HEK293 (cell line): Measurements from ENCODE around the gene ERG.

ENCODE experiments used
- CTCF ChIA-PET: fragments of 350-600 bp; formaldehyde crosslinking; extraction: SDS; loops from one replicate; lab custom pipeline; 2021; ENCODE audit warnings: antibody characterized with exemption; lab: Yijun Ruan, JAX
- POLR2A ChIA-PET: fragments of 300-600 bp; formaldehyde crosslinking; extraction: SDS; loops from one replicate; lab custom pipeline; 2020; ENCODE audit warnings: antibody characterized with exemption, inconsistent platforms; lab: Yijun Ruan, JAX
- H3K27ac ChIP-seq: fragments of 200-500 bp; sonication (Bioruptor generic); 2 replicates; pipeline ENCODE4 v1.5.1; 2014; ENCODE audit warnings: low read depth, low read length, control low read depth, inconsistent platforms; ENCODE audit errors: extremely low read depth
- H3K36me3 ChIP-seq, 2 experiments: fragments of 200-500 bp in 1 of 2; sonication (Bioruptor generic) in 1 of 2; 1 replicate in 1 of 2; 2 replicates in 1 of 2; pipeline ENCODE4 v1.5.1; 2014 to 2017; ENCODE audit warnings: inconsistent platforms in 2 of 2, low read length in 2 of 2; ENCODE audit not compliant: control insufficient read depth in 2 of 2, insufficient read depth in 1 of 2
- H3K4me1 ChIP-seq: fragments of 200-500 bp; sonication (Bioruptor generic); 2 replicates; pipeline ENCODE4 v1.5.1; 2014; ENCODE audit warnings: mild to moderate bottlenecking, low read length, inconsistent platforms; ENCODE audit not compliant: control insufficient read depth, insufficient read depth
- H3K4me3 ChIP-seq: 2 replicates; pipeline ENCODE4 v1.5.1; 2011; ENCODE audit warnings: low read depth, mild to moderate bottlenecking, control low read depth, low read length, moderate library complexity
- H3K9me3 ChIP-seq: fragments of 200-500 bp; sonication (Bioruptor generic); 2 replicates; pipeline ENCODE4 v1.5.1; 2014; ENCODE audit warnings: low read depth, low read length, inconsistent platforms; ENCODE audit not compliant: control insufficient read depth, insufficient read depth
- FEZF1 ChIP-seq: fragments of 450-650 bp; formaldehyde crosslinking; IDR thresholded peaks from 2 replicates; pipeline ENCODE4 v1.5.1; 2016; ENCODE audit warnings: missing biosample characterization, missing genetic modification characterization
- GLIS1 ChIP-seq: fragments of 450-650 bp; formaldehyde crosslinking; IDR thresholded peaks from 2 replicates; pipeline ENCODE4 v1.5.1; 2016; ENCODE audit warnings: missing biosample characterization, missing genetic modification characterization
- KLF7 ChIP-seq: fragments of 450-650 bp; formaldehyde crosslinking; IDR thresholded peaks from 2 replicates; pipeline ENCODE4 v1.5.1; 2016; ENCODE audit warnings: missing biosample characterization, missing genetic modification characterization, borderline replicate concordance
- PRDM10 ChIP-seq: fragments of 450-650 bp; formaldehyde crosslinking; IDR thresholded peaks from 2 replicates; pipeline ENCODE4 v1.5.1; 2016; ENCODE audit warnings: missing biosample characterization, missing genetic modification characterization
- REPIN1 ChIP-seq: fragments of 450-650 bp; formaldehyde crosslinking; IDR thresholded peaks from 2 replicates; pipeline ENCODE4 v1.5.1; 2017; ENCODE audit warnings: missing biosample characterization, missing genetic modification characterization, low read depth
- TSHZ1 ChIP-seq: fragments of 450-650 bp; formaldehyde crosslinking; IDR thresholded peaks from 2 replicates; pipeline ENCODE4 v1.5.1; 2016; ENCODE audit warnings: missing biosample characterization, missing genetic modification characterization, borderline replicate concordance
- YY2 ChIP-seq: fragments of 450-650 bp; formaldehyde crosslinking; IDR thresholded peaks from 2 replicates; pipeline ENCODE4 v1.5.1; 2016; ENCODE audit warnings: missing biosample characterization, missing genetic modification characterization
- ZBTB11 ChIP-seq: fragments of 450-650 bp; formaldehyde crosslinking; conservative IDR thresholded peaks from 2 replicates; pipeline ENCODE4 v1.5.1; 2016; ENCODE audit warnings: low read depth, missing biosample characterization, missing genetic modification characterization
- ZNF184 ChIP-seq: fragments of 450-650 bp; IDR thresholded peaks from 2 replicates; pipeline ENCODE4 v1.5.1; 2018; ENCODE audit warnings: missing biosample characterization, mild to moderate bottlenecking, missing genetic modification characterization
- ZNF248 ChIP-seq: fragments of 450-650 bp; formaldehyde crosslinking; IDR thresholded peaks from 2 replicates; pipeline ENCODE4 v1.5.1; 2017; ENCODE audit warnings: missing biosample characterization, missing genetic modification characterization
- ZNF302 ChIP-seq: fragments of 450-650 bp; formaldehyde crosslinking; IDR thresholded peaks from 2 replicates; pipeline ENCODE4 v1.5.1; 2016; ENCODE audit warnings: missing biosample characterization, missing genetic modification characterization, low read depth
- ZNF530 ChIP-seq: fragments of 450-650 bp; formaldehyde crosslinking; IDR thresholded peaks from 2 replicates; pipeline ENCODE4 v1.5.1; 2016; ENCODE audit warnings: low read depth, missing biosample characterization, missing genetic modification characterization
- ZNF658 ChIP-seq: fragments of 450-650 bp; formaldehyde crosslinking; IDR thresholded peaks from 2 replicates; pipeline ENCODE4; 2016; ENCODE audit warnings: missing biosample characterization, missing genetic modification characterization
- ZNF768 ChIP-seq: fragments of 450-650 bp; formaldehyde crosslinking; IDR thresholded peaks from 2 replicates; pipeline ENCODE4 v1.5.1; 2018; ENCODE audit warnings: missing biosample characterization, mild to moderate bottlenecking, missing genetic modification characterization
- ZNF837 ChIP-seq: fragments of 450-650 bp; formaldehyde crosslinking; IDR thresholded peaks from 2 replicates; pipeline ENCODE4 v1.5.1; 2016; ENCODE audit warnings: missing biosample characterization, missing genetic modification characterization

The ERG gene

GRCh38 chr21:38428211-38428610 lies 70.1 kb downstream of the ERG start:
- POLR2A ChIA-PET, result no interaction called here
- no peak overlapping the region for H3K4me3 ChIP-seq
- H3K27ac ChIP-seq, result no peak overlapping the region
- CTCF ChIA-PET, result no interaction called here
- no peaks in the 10 kb centered on the region for H3K9me3 ChIP-seq
- no peak for TF ChIP-seq ZNF837 (tag by site-specific recombination)
- TF ChIP-seq ZNF248 (tag by site-specific recombination), result no peak
- TF ChIP-seq PRDM10, result no peak
- no peak for TF ChIP-seq ZNF768 (tag by site-specific recombination)
- TF ChIP-seq TSHZ1 (tag by site-specific recombination), result no peak
- TF ChIP-seq KLF7 (tag by site-specific recombination), result no peak
- TF ChIP-seq REPIN1 (tag by site-specific recombination), result no peak
- no peak for TF ChIP-seq ZBTB11 (tag by site-specific recombination)
- no peak for TF ChIP-seq GLIS1
- no peak for TF ChIP-seq FEZF1 (tag by site-specific recombination)
- no peak for TF ChIP-seq ZNF302 (tag by site-specific recombination)
- TF ChIP-seq ZNF530 (tag by site-specific recombination), result no peak
- no peak for TF ChIP-seq ZNF658
- TF ChIP-seq YY2 (tag by site-specific recombination), result no peak
- TF ChIP-seq ZNF184 (tag by site-specific recombination), result no peak
- no peaks in the 10 kb centered on the region for H3K36me3 ChIP-seq
- no peaks in the 10 kb centered on the region for H3K4me1 ChIP-seq
